Measurements from ENCODE around the gene RNU4-1.
A peak's percentile ranks its signal among the peaks of the same experiment; 100 is the strongest.

The RNU4-1 gene

DNA sequence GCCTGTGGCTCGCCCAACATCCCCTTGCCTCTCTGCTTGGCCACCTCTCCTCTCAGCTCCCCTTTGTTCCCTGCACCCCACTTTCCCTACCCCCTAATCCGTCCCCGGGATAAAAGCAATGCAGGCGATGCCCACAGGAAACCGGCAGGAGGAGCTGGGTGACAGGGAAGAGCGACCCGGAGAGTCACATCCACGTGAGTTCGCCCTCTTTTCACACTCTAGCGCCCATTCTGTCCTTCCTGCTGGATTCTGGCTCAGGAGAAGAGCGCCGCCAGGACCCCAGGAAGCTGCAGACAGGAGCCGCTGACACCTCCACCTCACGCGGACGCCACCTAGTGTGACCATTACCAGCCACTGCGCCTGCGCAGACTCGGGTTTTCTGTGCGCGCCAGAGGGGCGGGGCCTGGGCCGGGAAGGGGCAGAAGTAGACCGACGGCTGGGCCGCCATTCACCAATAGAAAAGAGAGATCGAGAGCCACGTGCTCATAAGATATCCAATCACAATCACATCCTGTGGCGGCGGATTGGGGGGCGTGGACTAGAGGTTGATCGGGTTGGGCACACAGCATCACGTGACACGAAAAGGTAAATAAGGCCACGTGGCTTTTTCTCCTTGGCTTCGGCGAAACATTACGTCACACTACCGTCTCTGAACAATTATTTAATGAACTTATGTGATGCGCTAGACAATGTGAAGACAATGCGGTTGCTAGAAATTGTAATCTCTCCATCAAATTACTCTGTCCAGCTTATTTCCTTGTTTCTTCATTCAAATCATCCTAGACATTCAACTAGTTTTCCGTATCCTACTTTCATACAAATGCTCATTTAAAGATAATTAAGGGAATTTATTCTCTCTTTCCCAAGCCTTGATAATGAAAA lies 24.4 kb upstream of the RNU4-1 start:
- peaks cover 9% of the 10 kb centered on the region for H3K4me1 Mint-ChIP-seq
- no peaks in the 10 kb centered on the region for H3K9me3 Mint-ChIP-seq
- peak overlapping the region; percentile 92 for H3K4me3 Mint-ChIP-seq
- no peaks in the 10 kb centered on the region for H3K27me3 Mint-ChIP-seq
- no peaks in the 10 kb centered on the region for H3K36me3 Mint-ChIP-seq
- peak overlapping the region; percentile 89 for H3K27ac Mint-ChIP-seq
- peak; percentile 100 for ATAC-seq

- Mint-ChIP-seq H3K27ac (peak overlapping the region; percentile 89), H3K4me3 (peak overlapping the region; percentile 92), H3K9me3 (no peaks in the 10 kb centered on the region), H3K36me3 (no peaks in the 10 kb centered on the region), H3K4me1 (peaks cover 9% of the 10 kb centered on the region), H3K27me3 (no peaks in the 10 kb centered on the region)
- ATAC-seq: no peak
Measured at GRCh38 chr12:120316798-120317223, 23.8 kb upstream of the RNU4-1 start.

- Mint-ChIP-seq H3K4me3 (no peak overlapping the region), H3K9me3 (no peaks in the 10 kb centered on the region), H3K27me3 (no peaks in the 10 kb centered on the region), H3K4me1 (peaks cover 9% of the 10 kb centered on the region), H3K36me3 (no peaks in the 10 kb centered on the region), H3K27ac (no peak overlapping the region)
- ATAC-seq: no peak
Measured at GRCh38 chr12:120314220-120314619, 21.2 kb upstream of the RNU4-1 start.

GRCh38 chr12:120301962-120302815 lies 9.2 kb upstream of the RNU4-1 start, which contains the start of gene SIRT4:
Gene SIRT4 (plus strand): TSS chr12:120302321. CDS start chr12:120303562, 1,241 bp downstream.
- Mint-ChIP-seq H3K9me3 (no peaks in the 10 kb centered on the region), H3K4me3 (peak within 1 kb of the TSS; percentile 86), H3K27ac (peak within 1 kb of the TSS; percentile 76), H3K36me3 (no peaks in the 10 kb centered on the region), H3K27me3 (no peaks in the 10 kb centered on the region), H3K4me1 (peaks cover 11% of the 10 kb centered on the region)
- peak; percentile 100 for ATAC-seq

DNA sequence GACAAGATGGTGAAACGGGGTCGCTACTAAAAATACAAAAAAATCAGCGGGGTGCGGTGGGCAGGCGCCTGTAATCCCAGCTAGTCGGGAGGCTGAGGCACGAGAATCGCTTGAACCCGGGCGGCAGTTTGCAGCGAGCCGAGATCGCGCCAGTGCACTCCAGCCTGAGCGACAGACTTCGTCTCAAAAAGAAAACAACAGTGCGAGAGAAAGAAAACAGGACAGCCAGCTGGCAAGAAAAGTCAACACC lies 701 bp downstream of the RNU4-1 start:
- H3K36me3 Mint-ChIP-seq: no peaks in the 10 kb centered on the region
- ATAC-seq: peak; percentile 8
- no peaks in the 10 kb centered on the region for H3K4me1 Mint-ChIP-seq
- H3K9me3 Mint-ChIP-seq: no peaks in the 10 kb centered on the region
- no peak overlapping the region for H3K27ac Mint-ChIP-seq
- H3K4me3 Mint-ChIP-seq: no peak overlapping the region
- H3K27me3 Mint-ChIP-seq: no peaks in the 10 kb centered on the region

DNA sequence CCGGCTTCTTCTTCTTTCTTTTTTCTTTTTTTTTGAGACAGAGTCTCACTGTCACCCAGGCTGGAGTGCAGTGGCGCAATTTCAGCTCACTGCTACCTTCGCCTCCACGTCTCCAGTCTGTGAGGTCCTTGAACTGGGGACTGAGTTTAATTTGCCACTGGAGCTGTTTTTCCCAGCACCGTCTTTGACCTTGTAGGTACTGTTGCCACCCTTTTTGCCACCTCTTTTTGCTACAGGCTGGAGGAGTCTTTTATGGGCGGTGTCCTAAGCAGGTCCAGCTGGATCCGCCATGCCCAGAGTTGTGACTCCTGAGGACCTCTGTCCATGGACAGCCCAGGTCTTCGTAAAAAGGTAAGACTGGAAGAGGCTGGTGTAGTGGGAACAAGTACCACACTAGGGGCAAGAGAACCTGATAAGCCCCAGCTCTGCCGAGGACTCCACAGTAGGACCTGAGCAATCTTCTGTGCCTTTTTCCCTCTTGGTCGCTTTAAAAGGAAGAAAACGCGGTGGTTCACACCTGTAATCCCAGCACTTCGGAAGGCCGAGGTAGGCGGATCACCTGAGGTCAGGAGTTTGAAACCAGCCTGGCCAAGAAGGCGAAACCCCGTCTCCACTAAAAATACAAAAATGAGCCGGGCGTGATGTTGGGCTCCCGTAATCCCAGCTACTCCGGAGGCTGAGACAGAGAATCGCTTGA lies 2.3 kb downstream of the RNU4-1 start:
- Mint-ChIP-seq H3K36me3 (no peaks in the 10 kb centered on the region), H3K27ac (no peak overlapping the region), H3K27me3 (no peaks in the 10 kb centered on the region), H3K9me3 (no peaks in the 10 kb centered on the region), H3K4me3 (no peak overlapping the region), H3K4me1 (no peaks in the 10 kb centered on the region)
- no peak for ATAC-seq

DNA sequence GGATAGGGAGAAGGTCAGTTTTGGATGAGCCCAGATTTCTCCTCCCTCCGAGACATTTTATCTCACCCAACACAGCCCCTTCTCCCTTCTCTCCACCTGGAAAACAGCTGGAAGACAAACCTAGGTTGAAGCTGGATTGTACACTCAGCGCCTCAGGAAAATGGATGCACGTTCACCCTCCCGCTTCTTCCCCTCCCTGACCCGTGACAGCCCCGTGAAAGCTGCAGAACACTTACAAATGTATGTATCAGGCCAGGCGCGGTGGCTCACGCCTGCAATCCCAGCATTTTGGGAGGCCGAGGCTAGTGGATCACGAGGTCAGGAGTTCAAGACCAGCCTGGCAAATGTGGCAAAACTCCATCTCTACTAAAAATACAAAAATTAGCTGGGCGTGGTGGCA lies 5.5 kb downstream of the RNU4-1 start:
- H3K36me3 Mint-ChIP-seq: no peaks in the 10 kb centered on the region
- H3K9me3 Mint-ChIP-seq: no peaks in the 10 kb centered on the region
- ATAC-seq: no peak
- H3K27me3 Mint-ChIP-seq: no peaks in the 10 kb centered on the region
- H3K27ac Mint-ChIP-seq: no peak overlapping the region
- H3K4me1 Mint-ChIP-seq: no peaks in the 10 kb centered on the region
- no peak overlapping the region for H3K4me3 Mint-ChIP-seq

DNA sequence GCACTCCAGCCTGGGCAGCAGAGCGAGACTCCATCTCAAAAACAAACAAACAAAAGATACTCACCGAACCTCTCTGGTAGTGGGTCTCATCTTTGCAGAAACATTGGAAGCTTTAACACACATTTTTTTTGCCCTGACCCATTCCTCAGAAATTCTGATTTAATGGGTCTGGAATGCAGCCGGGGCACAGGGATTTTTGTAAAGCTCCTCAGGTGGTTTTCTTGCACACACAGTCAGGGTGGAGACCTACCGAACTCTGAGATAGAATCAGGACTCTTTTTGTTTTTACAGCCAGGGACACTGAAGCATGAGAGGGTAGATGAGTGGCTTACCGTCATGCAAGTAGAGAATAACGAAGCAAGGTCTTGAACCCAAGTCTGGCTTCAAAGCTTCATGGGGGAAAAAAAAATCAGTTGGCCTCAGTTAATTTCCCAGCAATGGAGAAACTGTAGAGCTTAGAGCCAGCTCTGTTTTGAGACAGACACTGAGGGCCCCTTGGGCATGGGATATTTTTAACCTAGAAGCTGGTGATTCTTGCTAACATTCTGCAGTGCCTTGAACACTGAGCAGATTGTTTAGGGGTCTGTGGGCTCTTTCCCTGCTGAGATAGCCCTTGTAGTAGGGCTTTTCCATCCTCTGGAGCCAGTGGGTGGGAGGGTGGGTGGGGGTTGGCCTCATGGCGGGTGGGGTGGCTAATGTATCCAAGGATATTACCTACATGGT lies 6.1 kb downstream of the RNU4-1 start:
- Mint-ChIP-seq H3K4me3 (no peak overlapping the region), H3K27ac (no peak overlapping the region), H3K4me1 (no peaks in the 10 kb centered on the region), H3K27me3 (no peaks in the 10 kb centered on the region), H3K9me3 (no peaks in the 10 kb centered on the region), H3K36me3 (no peaks in the 10 kb centered on the region)
- no peak for ATAC-seq

GRCh38 chr12:120284381-120284780 lies 8.7 kb downstream of the RNU4-1 start:
- Mint-ChIP-seq H3K27ac (no peak overlapping the region), H3K4me3 (no peak overlapping the region), H3K36me3 (no peaks in the 10 kb centered on the region), H3K27me3 (no peaks in the 10 kb centered on the region), H3K9me3 (no peaks in the 10 kb centered on the region), H3K4me1 (no peaks in the 10 kb centered on the region)
- no peak for ATAC-seq

DNA sequence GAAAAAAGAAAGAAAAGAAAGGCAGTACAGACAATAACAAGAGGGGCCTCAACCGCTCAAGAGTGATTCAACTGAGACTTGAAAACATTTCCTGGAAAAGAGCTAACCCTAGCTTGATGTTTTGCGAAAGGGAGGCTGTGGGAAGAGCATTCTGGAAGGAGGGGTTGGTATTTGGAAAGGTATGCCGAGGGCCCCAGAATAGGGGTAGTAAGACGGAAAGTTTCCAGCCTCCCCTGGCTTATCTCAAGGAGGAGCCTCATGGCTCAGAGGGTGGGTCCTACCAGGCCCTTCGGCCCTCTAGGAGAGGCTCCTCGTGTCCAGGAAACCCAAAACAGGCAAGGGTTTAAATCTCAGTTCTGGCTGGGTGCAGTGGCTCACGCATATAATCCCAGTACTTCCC lies 9.7 kb downstream of the RNU4-1 start:
- no peak overlapping the region for H3K27ac Mint-ChIP-seq
- H3K9me3 Mint-ChIP-seq: no peaks in the 10 kb centered on the region
- no peaks in the 10 kb centered on the region for H3K27me3 Mint-ChIP-seq
- H3K36me3 Mint-ChIP-seq: no peaks in the 10 kb centered on the region
- no peaks in the 10 kb centered on the region for H3K4me1 Mint-ChIP-seq
- H3K4me3 Mint-ChIP-seq: no peak overlapping the region
- ATAC-seq: no peak

- H3K4me3 Mint-ChIP-seq: no peak overlapping the region
- no peak for ATAC-seq
- H3K27ac Mint-ChIP-seq: no peak overlapping the region
- peaks cover 1% of the 10 kb centered on the region for H3K27me3 Mint-ChIP-seq
- no peaks in the 10 kb centered on the region for H3K4me1 Mint-ChIP-seq
- H3K36me3 Mint-ChIP-seq: no peaks in the 10 kb centered on the region
- H3K9me3 Mint-ChIP-seq: no peaks in the 10 kb centered on the region
Measured at GRCh38 chr12:120278137-120279069, 14.6 kb downstream of the RNU4-1 start.

GRCh38 chr12:120276734-120277133 lies 16.3 kb downstream of the RNU4-1 start:
- no peak for ATAC-seq
- H3K4me1 Mint-ChIP-seq: no peaks in the 10 kb centered on the region
- H3K9me3 Mint-ChIP-seq: no peaks in the 10 kb centered on the region
- H3K4me3 Mint-ChIP-seq: no peak overlapping the region
- H3K36me3 Mint-ChIP-seq: no peaks in the 10 kb centered on the region
- H3K27ac Mint-ChIP-seq: no peak overlapping the region
- peaks cover 13% of the 10 kb centered on the region for H3K27me3 Mint-ChIP-seq

- ATAC-seq: no peak
- no peaks in the 10 kb centered on the region for H3K36me3 Mint-ChIP-seq
- H3K4me1 Mint-ChIP-seq: peaks cover 17% of the 10 kb centered on the region
- H3K27ac Mint-ChIP-seq: no peak overlapping the region
- no peaks in the 10 kb centered on the region for H3K9me3 Mint-ChIP-seq
- peaks cover 39% of the 10 kb centered on the region for H3K27me3 Mint-ChIP-seq
- H3K4me3 Mint-ChIP-seq: no peak overlapping the region
Measured at GRCh38 chr12:120267736-120268135, 25.3 kb downstream of the RNU4-1 start.

Measured in stimulated activated memory B cell treated with anti-CD40 and anti-IgM and Interleukin-4, amounts not matched to agents 10 μg/mL and 1 μg/mL and 100 μg/mL, for 72 hours (primary cell).